ENCODE data around the gene TAOK3.

TAOK3 gene

GRCh38 chr12:118332511-118332910, 40.2 kb downstream of the TAOK3 start:
- Histone ChIP-seq H3K4me3 (ENCODE audit: insufficient read depth, low read length, poor library complexity, severe bottlenecking) (no peak overlapping the region), H3K79me2 (ENCODE audit: insufficient read depth, low read length) (peaks cover 89% of the 10 kb centered on the region), H3K9me3 (ENCODE audit: insufficient read depth, low read length) (no peaks in the 10 kb centered on the region)

GRCh38 chr12:118330421-118331018, 42.2 kb downstream of the TAOK3 start:
- no peaks in the 10 kb centered on the region for H3K9me2 ChIP-seq (replicated peaks; ENCODE audit: insufficient read depth, low read length)
- H3K4me2 ChIP-seq (ENCODE audit: low read depth, low read length, poor library complexity, severe bottlenecking), result peak overlapping the region; percentile 35
- no peak overlapping the region for H3K9ac ChIP-seq (ENCODE audit: low read length)
- H3K36me3 ChIP-seq (ENCODE audit: low read length), result no peaks in the 10 kb centered on the region
- no peak overlapping the region for H3K4me3 ChIP-seq (ENCODE audit: insufficient read depth, low read length, poor library complexity, severe bottlenecking)
- H3K9me3 ChIP-seq (ENCODE audit: insufficient read depth, low read length), result no peaks in the 10 kb centered on the region
- peaks cover 88% of the 10 kb centered on the region for H3K79me2 ChIP-seq (ENCODE audit: insufficient read depth, low read length)
- TF ChIP-seq CTCF (IDR thresholded peaks at IDR 0.05; ENCODE audit: insufficient read depth, low read length, poor library complexity, severe bottlenecking) (no peak), EZH2phosphoT487 (conservative IDR thresholded peaks at IDR 0.05; ENCODE audit: low read length) (no peak)
- 0 out of 2 replicates have a peak, but pooled peaks cover 3% of the 10 kb centered on the region for H4K20me1 ChIP-seq (ENCODE audit: low read depth, low read length)
- H3F3A ChIP-seq (ENCODE audit: insufficient read depth), result no peaks in the 10 kb centered on the region; the same call in 1 of the 2 replicates
- peak overlapping the region; percentile 38 for H3K27ac ChIP-seq (ENCODE audit: low read depth, low read length)
- no peak overlapping the region for H2AFZ ChIP-seq (ENCODE audit: low read depth, low read length, severe bottlenecking)
- no peaks in the 10 kb centered on the region for H3K27me3 ChIP-seq (ENCODE audit: low read length)

More at GRCh38 chr12:118332511-118332910, 40.2 kb downstream of the TAOK3 start:
- Histone ChIP-seq H3K9me2 (replicated peaks; ENCODE audit: insufficient read depth, low read length) (no peaks in the 10 kb centered on the region), H3K27me3 (ENCODE audit: low read length) (no peaks in the 10 kb centered on the region), H3K9ac (ENCODE audit: low read length) (no peak overlapping the region), H2AFZ (ENCODE audit: low read depth, low read length, severe bottlenecking) (no peak overlapping the region), H3K4me2 (ENCODE audit: low read depth, low read length, poor library complexity, severe bottlenecking) (no peak overlapping the region), H3F3A (ENCODE audit: insufficient read depth) (no peaks in the 10 kb centered on the region; the same call in 1 of the 2 replicates), H4K20me1 (ENCODE audit: low read depth, low read length) (0 out of 2 replicates have a peak, but pooled peaks cover 3% of the 10 kb centered on the region), H3K27ac (ENCODE audit: low read depth, low read length) (no peak overlapping the region), H3K36me3 (ENCODE audit: low read length) (no peaks in the 10 kb centered on the region)
- TF ChIP-seq CTCF (IDR thresholded peaks at IDR 0.05; ENCODE audit: insufficient read depth, low read length, poor library complexity, severe bottlenecking), result no peak
- no peak for TF ChIP-seq EZH2phosphoT487 (conservative IDR thresholded peaks at IDR 0.05; ENCODE audit: low read length)

GRCh38 chr12:118328486-118329330, 44.0 kb downstream of the TAOK3 start:
- TF ChIP-seq CTCF (IDR thresholded peaks at IDR 0.05; ENCODE audit: insufficient read depth, low read length, poor library complexity, severe bottlenecking) (no peak), EZH2phosphoT487 (conservative IDR thresholded peaks at IDR 0.05; ENCODE audit: low read length) (no peak)
- peaks cover 86% of the 10 kb centered on the region for H3K79me2 ChIP-seq (ENCODE audit: insufficient read depth, low read length)
- no peaks in the 10 kb centered on the region for H3K36me3 ChIP-seq (ENCODE audit: low read length)
- H2AFZ ChIP-seq (ENCODE audit: low read depth, low read length, severe bottlenecking), result no peak overlapping the region
- no peak overlapping the region for H3K4me3 ChIP-seq (ENCODE audit: insufficient read depth, low read length, poor library complexity, severe bottlenecking)
- no peak overlapping the region for H3K4me2 ChIP-seq (ENCODE audit: low read depth, low read length, poor library complexity, severe bottlenecking)
- H3K9ac ChIP-seq (ENCODE audit: low read length), result no peak overlapping the region
- H3K27ac ChIP-seq (ENCODE audit: low read depth, low read length), result no peak overlapping the region
- H3K27me3 ChIP-seq (ENCODE audit: low read length), result no peaks in the 10 kb centered on the region
- H3F3A ChIP-seq (ENCODE audit: insufficient read depth), result no peaks in the 10 kb centered on the region; the same call in 1 of the 2 replicates
- H3K9me2 ChIP-seq (replicated peaks; ENCODE audit: insufficient read depth, low read length), result no peaks in the 10 kb centered on the region
- H4K20me1 ChIP-seq (ENCODE audit: low read depth, low read length), result 0 out of 2 replicates have a peak, but pooled peaks cover 3% of the 10 kb centered on the region
- no peaks in the 10 kb centered on the region for H3K9me3 ChIP-seq (ENCODE audit: insufficient read depth, low read length)

Data from SU-DHL-6 (cell line).